Sigmoid colon (tissue), 4 donors: Measurements from ENCODE around the gene NTNG1.

Source experiments
- POLR2AphosphoS5 ChIP-seq, 4 donors: sonication (generic); formaldehyde crosslinking; IDR thresholded peaks; one replicate each; pipeline ENCODE4 v1.6.1; 2017; ENCODE audit warnings: antibody characterized with exemption in 4 of 4
- TF ChIP-seq, protein P1 (sequence below), 4 experiments: fragments of 450-650 bp in 3 of 4; fragments of 200-600 bp in 1 of 4; IDR thresholded peaks; one replicate each; pipeline ENCODE4 v1.5.1; 2016 to 2019; ENCODE audit warnings: antibody characterized with exemption in 4 of 4, mild to moderate bottlenecking in 3 of 4, moderate library complexity in 2 of 4

DNA sequence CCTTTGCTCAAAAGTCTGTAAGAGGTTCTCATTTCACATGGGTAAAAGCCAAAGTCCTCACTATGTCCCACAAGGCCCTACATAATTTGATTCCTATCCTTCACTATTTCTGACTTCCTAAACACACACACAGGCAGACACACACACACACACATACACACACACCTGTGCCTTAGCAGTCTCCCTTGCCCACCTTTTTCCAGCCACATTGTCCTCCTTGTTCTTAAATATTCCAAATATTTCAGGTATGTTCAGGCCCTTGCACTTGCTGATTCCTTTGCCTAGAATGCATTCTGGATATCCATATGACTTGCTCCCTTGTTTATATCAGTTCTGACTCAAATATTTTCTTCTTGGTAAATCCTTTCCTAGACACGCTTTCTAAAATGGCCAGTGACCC is 54.6 kb downstream of the NTNG1 start:
- TF ChIP-seq POLR2AphosphoS5 (IDR thresholded peaks at IDR 0.05), result no peak
- TF ChIP-seq, protein P1, sequence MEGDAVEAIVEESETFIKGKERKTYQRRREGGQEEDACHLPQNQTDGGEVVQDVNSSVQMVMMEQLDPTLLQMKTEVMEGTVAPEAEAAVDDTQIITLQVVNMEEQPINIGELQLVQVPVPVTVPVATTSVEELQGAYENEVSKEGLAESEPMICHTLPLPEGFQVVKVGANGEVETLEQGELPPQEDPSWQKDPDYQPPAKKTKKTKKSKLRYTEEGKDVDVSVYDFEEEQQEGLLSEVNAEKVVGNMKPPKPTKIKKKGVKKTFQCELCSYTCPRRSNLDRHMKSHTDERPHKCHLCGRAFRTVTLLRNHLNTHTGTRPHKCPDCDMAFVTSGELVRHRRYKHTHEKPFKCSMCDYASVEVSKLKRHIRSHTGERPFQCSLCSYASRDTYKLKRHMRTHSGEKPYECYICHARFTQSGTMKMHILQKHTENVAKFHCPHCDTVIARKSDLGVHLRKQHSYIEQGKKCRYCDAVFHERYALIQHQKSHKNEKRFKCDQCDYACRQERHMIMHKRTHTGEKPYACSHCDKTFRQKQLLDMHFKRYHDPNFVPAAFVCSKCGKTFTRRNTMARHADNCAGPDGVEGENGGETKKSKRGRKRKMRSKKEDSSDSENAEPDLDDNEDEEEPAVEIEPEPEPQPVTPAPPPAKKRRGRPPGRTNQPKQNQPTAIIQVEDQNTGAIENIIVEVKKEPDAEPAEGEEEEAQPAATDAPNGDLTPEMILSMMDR (IDR thresholded peaks at IDR 0.05), result no peak
